ENCODE results near the gene LEF1.

GRCh38 chr4:108135549-108136209 lies 33.1 kb downstream of the LEF1 start:
- TF ChIP-seq CTCF (conservative IDR thresholded peaks at IDR 0.05 in 1 of 2, IDR thresholded peaks at IDR 0.05 in 1 of 2; ENCODE audit: low read depth in 1 of 2, low read length in 2 of 2) = no peak
- TF ChIP-seq EZH2 (IDR thresholded peaks at IDR 0.05; ENCODE audit: low read length, missing control alignments) = no peak
